ENCODE results near the gene EPHB1.

DNA sequence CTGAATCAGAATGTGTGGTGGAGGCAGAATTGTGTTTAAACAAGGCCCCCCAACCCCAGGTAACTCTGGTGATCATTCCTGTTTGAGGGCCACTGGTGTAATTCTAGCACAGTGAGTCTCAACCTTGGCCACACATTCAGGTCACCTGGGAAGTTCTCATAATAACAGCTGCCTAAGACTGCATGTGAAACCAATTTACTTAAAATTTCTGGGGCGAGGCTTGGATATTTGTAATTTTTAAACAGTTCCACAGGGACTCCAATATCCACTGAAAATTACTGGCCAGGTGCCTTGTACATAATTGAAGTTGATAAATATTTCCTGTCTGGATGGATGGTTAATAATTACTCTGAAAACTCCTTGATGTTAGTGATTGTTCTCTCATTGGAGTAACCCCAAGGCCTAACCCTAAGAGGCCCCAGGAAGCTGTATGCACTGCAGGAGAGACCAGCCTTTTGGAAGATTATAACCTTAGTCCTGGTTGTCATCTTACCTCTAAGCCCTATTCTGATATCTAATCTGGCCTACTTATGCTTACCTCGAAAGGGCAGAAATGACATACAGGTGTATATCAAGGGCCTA lies 25.7 kb upstream of the EPHB1 start:
- TF ChIP-seq GMEB1 (CRISPR knock-in tag; IDR thresholded peaks at IDR 0.05; ENCODE audit: borderline replicate concordance) (no peak), ZNF510 (CRISPR knock-in tag; IDR thresholded peaks at IDR 0.05; ENCODE audit: low read depth) (no peak), POLR2A (IDR thresholded peaks at IDR 0.05; ENCODE audit: insufficient read depth in 1 of 2, low read depth in 2 of 2, low read length in 2 of 2) (no peak), EZH2 (conservative IDR thresholded peaks at IDR 0.05; ENCODE audit: low read depth, low read length) (no peak)
- TF ChIP-seq, protein P1, sequence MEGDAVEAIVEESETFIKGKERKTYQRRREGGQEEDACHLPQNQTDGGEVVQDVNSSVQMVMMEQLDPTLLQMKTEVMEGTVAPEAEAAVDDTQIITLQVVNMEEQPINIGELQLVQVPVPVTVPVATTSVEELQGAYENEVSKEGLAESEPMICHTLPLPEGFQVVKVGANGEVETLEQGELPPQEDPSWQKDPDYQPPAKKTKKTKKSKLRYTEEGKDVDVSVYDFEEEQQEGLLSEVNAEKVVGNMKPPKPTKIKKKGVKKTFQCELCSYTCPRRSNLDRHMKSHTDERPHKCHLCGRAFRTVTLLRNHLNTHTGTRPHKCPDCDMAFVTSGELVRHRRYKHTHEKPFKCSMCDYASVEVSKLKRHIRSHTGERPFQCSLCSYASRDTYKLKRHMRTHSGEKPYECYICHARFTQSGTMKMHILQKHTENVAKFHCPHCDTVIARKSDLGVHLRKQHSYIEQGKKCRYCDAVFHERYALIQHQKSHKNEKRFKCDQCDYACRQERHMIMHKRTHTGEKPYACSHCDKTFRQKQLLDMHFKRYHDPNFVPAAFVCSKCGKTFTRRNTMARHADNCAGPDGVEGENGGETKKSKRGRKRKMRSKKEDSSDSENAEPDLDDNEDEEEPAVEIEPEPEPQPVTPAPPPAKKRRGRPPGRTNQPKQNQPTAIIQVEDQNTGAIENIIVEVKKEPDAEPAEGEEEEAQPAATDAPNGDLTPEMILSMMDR (CRISPR knock-in tag; IDR thresholded peaks at IDR 0.05) = no peak
